ENCODE data around the gene GTF3A.

GRCh38 chr13:27388241-27388640 lies 36.2 kb upstream of the GTF3A start:
- no peak for TF ChIP-seq CTCF (conservative IDR thresholded peaks at IDR 0.05; ENCODE audit: low read length)
- TF ChIP-seq EZH2phosphoT487 (IDR thresholded peaks at IDR 0.05; ENCODE audit: borderline replicate concordance, low read depth, low read length): no peak
